Amniotic epithelial cell (primary cell): ENCODE data around the gene CEP112.

Experiments
- DNase-seq: peaks from one replicate; pipeline ENCODE4 v3.0.0-alpha.2; 2010; ENCODE audit warnings: low read depth

Gene CEP112

DNA sequence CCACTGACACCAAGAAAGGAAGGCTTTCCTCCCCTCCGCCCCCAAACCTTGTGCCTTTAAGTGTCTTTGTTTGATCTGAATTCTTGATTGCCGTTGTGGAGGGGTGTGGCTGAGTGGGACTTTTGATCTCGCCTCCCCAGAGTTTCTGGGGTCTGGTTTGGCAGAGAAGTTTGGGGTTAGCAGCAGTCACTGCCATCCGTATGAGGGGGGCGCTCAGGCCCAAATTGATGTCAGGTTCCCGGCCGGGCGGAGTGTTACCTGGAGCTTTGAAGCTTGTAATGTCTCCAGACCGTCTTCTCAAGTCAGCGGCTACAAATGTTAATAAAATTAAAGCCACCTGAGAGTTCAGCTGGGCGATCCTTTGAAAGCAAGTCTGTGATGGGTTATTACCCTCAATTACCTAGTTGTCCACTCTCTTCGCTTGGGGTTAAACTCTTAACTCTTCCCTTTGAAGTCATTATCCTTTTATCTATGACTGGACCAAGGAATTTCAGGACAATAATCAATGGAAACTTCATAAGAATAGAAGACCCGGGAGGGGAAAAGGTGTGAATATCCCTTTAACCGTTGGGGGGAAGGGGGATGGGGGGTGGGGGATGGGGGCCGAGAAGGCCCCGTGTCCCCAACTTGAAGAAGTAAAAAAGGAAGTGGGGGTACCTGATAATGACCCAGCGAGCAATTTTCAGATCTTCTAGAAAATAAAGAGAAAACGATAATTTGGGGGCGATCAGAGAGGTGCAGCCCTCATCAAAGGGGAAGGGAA is 598.7 kb downstream of the CEP112 start:
- no peak for DNase-seq

DNA sequence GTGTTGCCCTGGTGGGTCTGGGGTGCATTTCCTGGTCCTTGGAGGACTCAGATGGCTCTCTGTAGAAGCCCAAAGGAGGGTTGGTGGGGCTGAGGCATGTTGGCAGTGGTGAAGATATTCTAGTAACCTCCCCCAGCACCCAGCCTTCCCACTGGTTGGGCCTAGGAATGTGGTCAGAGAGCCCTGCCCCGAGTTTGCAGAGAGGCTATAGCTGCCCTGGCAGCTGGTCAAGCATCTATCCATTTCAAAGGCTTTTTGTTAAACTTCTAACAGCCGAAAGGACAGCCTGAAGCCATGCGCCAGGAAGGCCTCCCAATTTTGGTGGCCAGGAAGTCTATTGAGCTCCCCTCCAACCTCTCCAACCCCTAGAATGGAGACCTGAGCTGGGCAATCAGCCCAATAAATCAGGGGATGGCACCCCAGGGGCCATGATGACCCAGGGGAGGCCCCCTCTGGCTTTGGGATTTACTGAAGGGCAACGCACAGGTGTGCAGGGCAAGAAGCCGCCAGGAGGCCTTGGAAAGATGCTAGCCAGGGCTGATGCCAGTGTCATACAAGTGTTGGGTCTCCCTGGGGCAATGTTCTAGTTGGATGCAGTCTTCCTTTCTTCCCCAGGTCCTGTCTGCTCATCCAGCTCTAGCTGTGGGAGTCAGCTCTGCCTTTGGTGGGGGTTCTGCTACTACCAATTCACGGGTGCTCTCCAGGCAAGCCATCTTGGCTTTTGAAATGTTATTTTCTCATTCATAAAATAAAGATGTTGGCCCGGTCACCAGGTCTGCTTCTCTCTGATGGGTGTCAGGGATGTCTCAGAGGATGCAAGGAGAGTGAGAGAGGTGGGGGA is 599.6 kb downstream of the CEP112 start:
- no peak for DNase-seq

DNA sequence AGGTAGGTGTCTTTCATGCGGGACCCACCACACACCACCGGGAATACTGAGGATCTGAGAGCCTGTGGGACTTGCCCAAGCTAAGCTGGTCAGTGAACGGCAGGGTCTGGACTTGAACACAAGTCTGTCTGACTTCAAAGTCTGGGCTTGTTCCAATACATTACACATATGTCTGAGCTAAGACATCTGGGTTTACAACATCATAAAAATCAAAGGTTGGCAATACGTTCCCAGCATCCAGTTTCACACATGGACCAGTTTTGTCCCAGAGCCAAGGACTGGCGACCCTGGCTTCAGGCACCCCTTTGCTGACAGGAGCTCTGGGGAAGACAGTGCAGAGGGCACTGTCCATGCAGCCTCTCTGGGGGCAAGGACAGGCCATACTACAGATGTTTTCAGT is 602.6 kb downstream of the CEP112 start:
- DNase-seq, result no peak

DNA sequence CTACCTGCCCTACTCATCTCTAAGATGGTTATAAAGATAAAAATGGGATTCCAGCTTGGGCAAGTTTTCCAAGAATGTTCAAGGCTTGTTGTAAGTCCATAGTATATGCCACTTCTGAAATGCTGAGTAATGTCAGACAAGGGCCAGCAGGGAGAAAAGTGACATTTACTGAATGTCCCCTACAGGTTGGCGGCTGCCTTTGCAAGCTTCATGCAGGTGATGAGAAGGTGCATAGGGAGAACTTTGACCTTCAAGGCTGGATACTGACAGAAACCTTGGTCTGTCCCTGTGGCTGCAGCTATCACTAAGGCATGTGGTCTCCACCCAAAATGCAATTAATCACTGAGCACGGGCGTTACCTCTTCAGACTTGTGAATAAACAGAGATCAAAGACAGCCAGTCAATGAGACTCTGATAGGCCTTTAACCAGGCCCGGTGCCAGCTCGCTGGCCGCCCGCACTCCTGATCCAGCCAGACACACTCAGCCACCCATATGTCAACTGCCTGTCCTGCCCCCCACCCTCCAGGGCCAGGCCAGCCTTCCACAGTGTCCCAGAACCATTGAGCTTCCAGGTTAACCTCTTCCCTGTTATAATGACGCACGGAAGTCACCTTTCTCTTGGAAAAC is 603.6 kb downstream of the CEP112 start:
- DNase-seq, result no peak

DNA sequence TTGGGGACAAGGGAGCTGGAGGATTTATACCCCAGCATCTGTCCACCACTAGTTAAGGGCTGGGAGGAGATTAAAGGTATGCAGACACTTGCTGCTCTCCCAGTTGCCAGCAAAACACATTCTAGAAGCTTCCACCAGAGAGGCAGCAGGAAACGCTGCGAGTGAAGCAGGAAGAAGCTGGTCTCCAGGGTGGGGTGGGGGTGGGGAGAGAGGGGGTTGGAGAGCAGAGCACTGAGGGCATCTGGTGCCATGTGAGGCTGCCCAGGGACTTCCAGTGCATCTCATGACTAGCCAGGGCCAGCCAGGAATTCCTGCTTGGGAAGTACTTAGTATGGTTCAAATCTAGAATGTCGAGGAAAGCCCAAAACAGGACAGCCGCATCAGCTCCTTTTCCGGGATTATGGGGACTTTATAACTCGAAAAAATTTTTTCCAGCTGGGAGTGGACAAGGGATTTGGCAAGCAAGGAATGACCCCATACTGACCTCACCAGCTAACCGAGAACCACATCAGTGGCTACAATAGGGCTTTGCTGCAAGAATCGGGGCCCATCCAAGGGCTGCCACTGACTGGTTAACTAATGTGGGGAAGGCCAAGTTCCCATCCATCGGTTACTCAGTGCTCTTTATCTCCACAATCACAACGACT is 604.3 kb downstream of the CEP112 start:
- DNase-seq, result no peak

DNA sequence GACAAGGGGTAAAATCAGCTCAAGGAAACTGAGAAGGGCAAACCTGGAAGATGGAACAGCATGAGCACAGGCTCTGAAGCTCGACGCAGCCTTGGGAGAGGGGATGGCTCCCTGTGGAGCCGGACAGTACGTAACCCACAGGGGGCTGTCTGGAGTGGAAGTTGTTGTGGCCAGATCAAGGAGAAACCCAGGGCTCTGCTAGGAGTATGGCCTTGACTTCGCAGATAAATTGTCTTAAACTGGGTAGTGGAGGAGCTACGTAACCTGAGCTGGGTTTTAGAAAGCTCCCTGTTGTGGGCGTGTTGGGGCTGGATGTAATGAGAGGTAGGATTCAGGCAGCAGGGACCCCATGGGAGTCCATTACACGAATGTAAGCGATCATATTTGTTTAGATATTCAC is 605.0 kb downstream of the CEP112 start:
- no peak for DNase-seq
